ENCODE results near the gene UBE2QL1.

Gene UBE2QL1

DNA sequence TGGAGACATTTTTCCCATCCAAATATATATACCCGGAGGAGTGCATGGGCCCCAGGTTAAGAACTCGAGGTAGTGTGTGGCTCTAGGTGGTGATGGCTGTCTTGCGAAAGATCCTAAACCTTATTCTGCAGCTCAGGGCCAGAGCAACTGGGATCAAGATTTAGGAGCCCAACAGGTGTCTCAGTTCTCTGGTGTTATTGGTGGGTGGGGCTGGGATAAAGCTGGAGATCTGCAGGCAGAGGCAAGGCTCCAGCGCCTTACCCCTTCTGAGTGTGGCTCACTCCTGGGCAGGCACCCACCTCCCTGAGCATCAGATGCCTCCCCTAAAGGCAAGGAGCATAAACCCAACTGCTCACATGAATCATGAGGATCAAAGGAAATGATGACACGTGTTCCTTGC, 11.2 kb downstream of the UBE2QL1 start:
- H3K9ac ChIP-seq (ENCODE audit: low read length), result no peak overlapping the region
- H3K9me3 ChIP-seq (ENCODE audit: insufficient read depth, low read length), result no peaks in the 10 kb centered on the region
- H3K4me2 ChIP-seq (ENCODE audit: low read depth, low read length, poor library complexity, severe bottlenecking), result no peak overlapping the region
- H3F3A ChIP-seq (ENCODE audit: insufficient read depth), result no peaks in the 10 kb centered on the region
- no peak overlapping the region for H3K4me3 ChIP-seq (ENCODE audit: insufficient read depth, low read length, poor library complexity, severe bottlenecking)
- H3K27ac ChIP-seq (ENCODE audit: low read depth, low read length), result no peak overlapping the region
- no peaks in the 10 kb centered on the region for H3K79me2 ChIP-seq (ENCODE audit: insufficient read depth, low read length)
- H3K27me3 ChIP-seq (ENCODE audit: low read length), result no peaks in the 10 kb centered on the region
- no peak overlapping the region for H2AFZ ChIP-seq (ENCODE audit: low read depth, low read length, severe bottlenecking)
- no peaks in the 10 kb centered on the region for H3K9me2 ChIP-seq (replicated peaks; ENCODE audit: insufficient read depth, low read length)
- TF ChIP-seq, protein P1, sequence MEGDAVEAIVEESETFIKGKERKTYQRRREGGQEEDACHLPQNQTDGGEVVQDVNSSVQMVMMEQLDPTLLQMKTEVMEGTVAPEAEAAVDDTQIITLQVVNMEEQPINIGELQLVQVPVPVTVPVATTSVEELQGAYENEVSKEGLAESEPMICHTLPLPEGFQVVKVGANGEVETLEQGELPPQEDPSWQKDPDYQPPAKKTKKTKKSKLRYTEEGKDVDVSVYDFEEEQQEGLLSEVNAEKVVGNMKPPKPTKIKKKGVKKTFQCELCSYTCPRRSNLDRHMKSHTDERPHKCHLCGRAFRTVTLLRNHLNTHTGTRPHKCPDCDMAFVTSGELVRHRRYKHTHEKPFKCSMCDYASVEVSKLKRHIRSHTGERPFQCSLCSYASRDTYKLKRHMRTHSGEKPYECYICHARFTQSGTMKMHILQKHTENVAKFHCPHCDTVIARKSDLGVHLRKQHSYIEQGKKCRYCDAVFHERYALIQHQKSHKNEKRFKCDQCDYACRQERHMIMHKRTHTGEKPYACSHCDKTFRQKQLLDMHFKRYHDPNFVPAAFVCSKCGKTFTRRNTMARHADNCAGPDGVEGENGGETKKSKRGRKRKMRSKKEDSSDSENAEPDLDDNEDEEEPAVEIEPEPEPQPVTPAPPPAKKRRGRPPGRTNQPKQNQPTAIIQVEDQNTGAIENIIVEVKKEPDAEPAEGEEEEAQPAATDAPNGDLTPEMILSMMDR (IDR thresholded peaks at IDR 0.05; ENCODE audit: insufficient read depth, low read length, poor library complexity, severe bottlenecking), result no peak
- TF ChIP-seq EZH2phosphoT487 (conservative IDR thresholded peaks at IDR 0.05; ENCODE audit: low read length), result no peak
- no peaks in the 10 kb centered on the region for H4K20me1 ChIP-seq (ENCODE audit: low read depth, low read length)
- no peaks in the 10 kb centered on the region for H3K36me3 ChIP-seq (ENCODE audit: low read length)

DNA sequence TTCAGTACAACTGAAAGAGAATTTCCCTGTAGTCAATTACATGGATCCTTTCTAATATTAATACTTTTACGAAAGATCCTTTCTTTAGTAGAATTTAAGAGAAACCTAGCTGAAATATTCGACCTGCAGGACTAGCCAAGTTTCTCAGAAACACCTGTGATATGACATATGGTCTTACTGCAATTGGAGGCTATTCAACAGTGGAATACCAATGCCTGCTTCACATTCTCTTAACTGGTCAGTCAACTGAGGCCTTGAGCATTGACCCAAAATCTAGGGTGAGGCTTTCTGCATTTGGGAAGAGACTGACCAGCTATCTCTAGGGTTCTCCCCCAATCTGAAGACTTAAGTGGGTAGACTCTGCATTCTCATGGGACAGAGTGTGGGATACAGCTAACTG, 12.3 kb downstream of the UBE2QL1 start:
- Histone ChIP-seq H2AFZ (ENCODE audit: low read depth, low read length, severe bottlenecking) (no peak overlapping the region), H3K9ac (ENCODE audit: low read length) (no peak overlapping the region), H3K79me2 (ENCODE audit: insufficient read depth, low read length) (no peaks in the 10 kb centered on the region), H3K36me3 (ENCODE audit: low read length) (no peaks in the 10 kb centered on the region), H3K4me3 (ENCODE audit: insufficient read depth, low read length, poor library complexity, severe bottlenecking) (no peak overlapping the region), H3K4me2 (ENCODE audit: low read depth, low read length, poor library complexity, severe bottlenecking) (no peak overlapping the region), H3K9me2 (replicated peaks; ENCODE audit: insufficient read depth, low read length) (no peaks in the 10 kb centered on the region), H3F3A (ENCODE audit: insufficient read depth) (no peaks in the 10 kb centered on the region), H3K27me3 (ENCODE audit: low read length) (no peaks in the 10 kb centered on the region), H3K9me3 (ENCODE audit: insufficient read depth, low read length) (no peaks in the 10 kb centered on the region), H3K27ac (ENCODE audit: low read depth, low read length) (no peak overlapping the region), H4K20me1 (ENCODE audit: low read depth, low read length) (no peaks in the 10 kb centered on the region)
- TF ChIP-seq EZH2phosphoT487 (conservative IDR thresholded peaks at IDR 0.05; ENCODE audit: low read length), result no peak
- TF ChIP-seq, protein P1 (IDR thresholded peaks at IDR 0.05; ENCODE audit: insufficient read depth, low read length, poor library complexity, severe bottlenecking), result no peak

DNA sequence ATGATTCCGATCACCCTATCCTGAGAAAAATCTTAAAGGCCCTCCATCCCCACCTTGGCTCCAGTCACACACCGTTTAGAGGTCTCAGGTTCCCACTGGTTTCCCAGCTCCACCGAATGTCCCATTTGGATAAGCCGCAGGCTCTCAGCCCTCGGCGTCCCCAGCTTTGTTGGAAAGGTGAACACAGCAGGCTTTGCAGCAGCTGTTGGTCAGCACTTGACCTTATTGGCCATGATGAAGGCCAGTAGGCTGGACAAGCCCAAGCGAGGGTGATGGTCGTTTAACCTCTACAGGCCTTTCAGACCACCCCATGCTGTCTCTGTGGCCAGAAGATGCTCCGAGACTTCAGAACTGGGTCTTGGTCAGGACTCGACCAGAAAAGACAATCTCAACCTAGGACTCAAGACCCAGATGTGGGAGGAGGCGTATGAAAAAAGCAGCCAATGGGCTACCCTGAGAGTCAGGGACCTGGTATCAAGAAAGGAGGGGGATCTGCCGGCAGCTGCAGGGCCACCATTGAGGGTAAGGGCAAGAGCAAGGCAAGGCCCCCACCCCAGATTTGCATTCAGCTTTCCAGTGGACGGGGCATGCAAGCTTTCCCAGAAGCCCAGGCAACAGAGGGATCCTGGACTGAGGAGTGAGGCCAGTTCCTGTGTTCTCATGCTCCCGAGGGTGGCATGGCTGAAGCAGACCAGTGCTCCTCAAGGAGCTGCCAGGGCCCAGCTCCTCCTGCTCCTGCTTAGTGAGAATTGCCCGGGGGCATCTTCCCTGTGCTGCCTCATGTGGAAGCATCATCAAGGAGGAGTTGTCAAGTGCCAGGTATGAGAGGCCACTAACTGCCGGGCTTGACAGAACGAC, 13.4 kb downstream of the UBE2QL1 start:
- Histone ChIP-seq H3K9me3 (ENCODE audit: insufficient read depth, low read length) (no peaks in the 10 kb centered on the region), H3K27me3 (ENCODE audit: low read length) (no peaks in the 10 kb centered on the region), H2AFZ (ENCODE audit: low read depth, low read length, severe bottlenecking) (no peak overlapping the region), H3F3A (ENCODE audit: insufficient read depth) (no peaks in the 10 kb centered on the region), H3K9me2 (replicated peaks; ENCODE audit: insufficient read depth, low read length) (no peaks in the 10 kb centered on the region), H4K20me1 (ENCODE audit: low read depth, low read length) (no peaks in the 10 kb centered on the region), H3K4me3 (ENCODE audit: insufficient read depth, low read length, poor library complexity, severe bottlenecking) (no peak overlapping the region), H3K9ac (ENCODE audit: low read length) (no peak overlapping the region), H3K36me3 (ENCODE audit: low read length) (no peaks in the 10 kb centered on the region), H3K4me2 (ENCODE audit: low read depth, low read length, poor library complexity, severe bottlenecking) (no peak overlapping the region), H3K27ac (ENCODE audit: low read depth, low read length) (no peak overlapping the region), H3K79me2 (ENCODE audit: insufficient read depth, low read length) (no peaks in the 10 kb centered on the region)
- TF ChIP-seq EZH2phosphoT487 (conservative IDR thresholded peaks at IDR 0.05; ENCODE audit: low read length), result no peak
- TF ChIP-seq, protein P1 (IDR thresholded peaks at IDR 0.05; ENCODE audit: insufficient read depth, low read length, poor library complexity, severe bottlenecking), result no peak

Data from SU-DHL-6 (cell line).